SKM-1 (cell line): Measurements from ENCODE around the gene LMX1A.

Experiments
- DNase-seq: peaks from one replicate; lab custom pipeline; 2025; ENCODE audit not compliant: unreplicated experiment; lab: John Stamatoyannopoulos, UW

Gene LMX1A

DNA sequence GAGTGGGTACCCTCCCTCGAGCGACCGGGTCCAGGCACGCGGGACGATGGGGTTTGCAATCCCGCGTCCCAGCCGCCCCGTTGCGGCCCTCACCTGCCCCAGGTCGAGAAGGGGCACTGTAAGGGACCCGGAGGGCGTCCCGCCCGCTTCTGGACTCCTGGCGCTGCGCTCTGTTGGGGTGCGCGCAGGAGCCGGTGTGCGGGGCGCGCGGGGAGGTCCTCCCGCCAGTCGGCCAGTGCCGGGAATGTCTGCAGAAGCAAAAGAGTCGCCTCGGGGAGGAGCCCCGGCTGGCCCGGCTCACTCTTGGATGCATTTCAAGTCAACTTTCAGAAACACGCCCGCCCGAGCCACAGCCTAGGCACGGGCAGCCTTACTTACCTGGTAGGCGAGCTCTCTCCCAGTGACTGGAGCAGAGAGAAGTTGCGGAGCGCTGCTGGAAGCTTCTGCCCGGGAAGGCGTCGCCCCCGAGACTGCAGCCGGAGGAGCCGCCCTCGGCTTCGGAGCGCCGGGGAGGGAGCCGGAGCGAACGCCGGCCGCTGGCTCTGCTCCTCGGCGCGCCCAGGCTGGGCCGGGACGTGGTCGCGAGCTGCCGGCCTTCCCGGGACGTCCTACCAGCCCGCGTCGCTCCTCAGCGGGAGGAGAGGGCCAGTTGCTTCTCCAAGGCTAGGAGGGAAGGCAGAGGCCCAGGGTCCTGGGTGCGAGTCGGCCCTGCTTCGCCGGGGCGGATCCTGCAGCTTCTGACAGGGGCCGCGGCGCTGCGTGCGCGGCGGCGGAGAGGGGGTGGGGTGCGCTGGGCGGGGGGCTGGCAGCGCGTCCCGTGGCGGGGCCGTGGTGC is at the start of gene LMX1A:
Gene LMX1A (minus strand): TSS at position 739 of the 835 bp plus-strand sequence. CDS start 1,156 bp downstream, outside the sequence.
- DNase-seq = no peak

DNA sequence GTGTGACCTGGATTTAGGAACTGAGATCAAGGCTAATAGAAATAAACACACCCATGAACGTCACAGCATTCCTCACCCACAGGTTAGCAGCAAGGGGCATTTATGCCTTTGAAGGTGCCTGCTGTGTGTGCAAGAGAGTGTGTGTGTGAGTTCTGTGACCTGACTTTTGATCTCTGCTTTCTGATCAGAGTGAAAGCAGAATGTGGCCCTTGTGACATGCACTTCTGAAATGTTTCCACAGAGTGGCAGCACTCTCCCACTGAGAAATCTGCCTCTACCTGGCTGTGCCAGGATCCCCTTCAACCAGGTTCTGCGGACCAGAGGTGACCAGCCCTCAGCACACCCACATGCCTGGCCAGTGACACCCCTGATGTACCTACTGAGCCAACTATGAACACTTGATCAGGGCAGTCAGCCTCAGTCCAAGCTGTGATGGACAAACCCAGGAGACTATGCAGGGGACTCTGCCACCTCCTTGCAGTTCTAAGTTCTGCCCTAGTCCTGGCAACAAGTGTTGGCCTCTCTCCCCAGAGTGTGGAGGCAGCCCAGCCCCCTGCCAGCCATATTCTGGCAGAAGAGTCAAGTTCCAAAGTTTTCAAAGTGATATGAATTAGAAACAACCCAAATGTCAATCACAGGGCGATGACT is 47.4 kb upstream of the LMX1A start:
- DNase-seq = no peak

DNA sequence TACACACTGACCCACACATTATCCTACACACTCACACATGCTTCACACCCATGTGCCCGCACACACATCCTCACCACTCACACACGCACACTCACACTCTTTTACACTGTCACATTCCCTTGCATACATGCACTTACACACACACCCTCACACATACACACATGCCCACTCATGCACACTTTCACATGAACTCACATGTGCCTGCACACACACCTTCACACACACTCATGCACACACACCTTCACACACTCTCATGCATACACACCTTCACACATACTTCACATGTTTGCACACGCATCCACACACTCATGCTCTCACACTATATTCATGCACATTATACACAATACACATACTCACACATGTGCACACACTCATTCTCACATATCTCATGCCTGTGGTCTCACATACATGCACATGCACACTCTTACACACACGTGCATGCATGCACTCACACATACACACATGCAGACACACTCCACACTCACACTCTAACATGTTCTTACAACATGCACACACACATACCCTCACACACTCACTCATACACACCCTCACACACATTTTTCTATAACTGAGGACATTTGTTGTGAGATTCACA is 46.1 kb upstream of the LMX1A start:
- no peak for DNase-seq

DNA sequence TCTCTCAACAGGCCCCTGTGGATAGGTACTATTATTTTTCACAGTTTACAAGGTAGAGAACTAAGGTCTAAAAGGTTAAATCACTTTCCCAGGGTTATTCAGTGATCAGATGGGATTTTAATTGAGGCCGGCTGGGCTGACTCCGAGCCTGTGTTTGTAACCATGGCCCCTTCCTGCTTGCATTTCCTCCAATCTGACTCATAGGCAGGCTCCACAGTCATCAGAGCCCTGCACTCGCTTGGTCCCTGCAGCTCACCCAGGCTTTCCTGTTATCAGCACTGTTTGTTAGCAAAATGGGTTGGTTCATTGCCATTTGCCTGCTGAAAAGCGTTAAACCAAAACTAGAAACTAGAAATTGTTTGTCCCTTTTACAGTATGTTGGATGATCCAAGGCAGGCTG is 41.4 kb upstream of the LMX1A start:
- DNase-seq = no peak

DNA sequence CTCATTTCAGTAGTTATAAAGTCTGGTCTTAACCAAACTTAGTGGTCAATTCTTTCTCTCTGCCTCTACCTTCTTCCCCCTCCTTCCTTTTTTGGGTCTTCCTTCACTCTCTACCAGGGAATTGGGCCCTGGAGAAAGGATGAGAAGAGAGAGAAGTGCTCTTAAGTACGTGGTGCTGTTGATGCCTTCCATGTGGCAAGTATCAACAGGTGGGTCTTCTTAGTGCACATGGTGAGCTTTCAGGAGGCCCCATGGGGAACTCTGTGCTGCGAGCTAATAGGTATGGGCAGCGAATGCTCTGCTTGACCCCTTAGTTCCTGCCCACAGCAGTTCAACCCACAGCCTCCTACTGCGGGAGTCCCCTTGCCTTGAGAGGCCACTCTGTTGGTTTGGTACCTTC is 39.4 kb upstream of the LMX1A start:
- no peak for DNase-seq

DNA sequence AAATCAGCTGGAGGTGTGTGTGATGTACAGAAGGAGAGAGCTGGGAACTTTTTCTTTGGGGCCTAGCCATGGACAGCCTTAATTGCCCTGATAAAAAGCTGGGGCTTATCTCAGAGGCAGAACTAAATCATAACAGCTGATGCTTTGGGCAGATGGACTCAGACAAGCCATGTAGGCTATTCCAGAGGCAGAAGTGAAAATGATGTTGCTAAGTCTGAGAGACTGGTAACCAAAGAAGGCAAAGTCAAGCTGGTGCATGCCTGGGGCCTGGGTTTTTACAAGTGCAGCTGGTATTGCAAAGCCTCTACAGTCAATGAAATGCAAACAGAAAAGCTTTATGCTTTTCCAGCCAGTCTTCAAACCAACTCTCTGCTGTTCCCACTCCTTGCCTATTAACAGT is 39.0 kb upstream of the LMX1A start:
- DNase-seq = no peak

DNA sequence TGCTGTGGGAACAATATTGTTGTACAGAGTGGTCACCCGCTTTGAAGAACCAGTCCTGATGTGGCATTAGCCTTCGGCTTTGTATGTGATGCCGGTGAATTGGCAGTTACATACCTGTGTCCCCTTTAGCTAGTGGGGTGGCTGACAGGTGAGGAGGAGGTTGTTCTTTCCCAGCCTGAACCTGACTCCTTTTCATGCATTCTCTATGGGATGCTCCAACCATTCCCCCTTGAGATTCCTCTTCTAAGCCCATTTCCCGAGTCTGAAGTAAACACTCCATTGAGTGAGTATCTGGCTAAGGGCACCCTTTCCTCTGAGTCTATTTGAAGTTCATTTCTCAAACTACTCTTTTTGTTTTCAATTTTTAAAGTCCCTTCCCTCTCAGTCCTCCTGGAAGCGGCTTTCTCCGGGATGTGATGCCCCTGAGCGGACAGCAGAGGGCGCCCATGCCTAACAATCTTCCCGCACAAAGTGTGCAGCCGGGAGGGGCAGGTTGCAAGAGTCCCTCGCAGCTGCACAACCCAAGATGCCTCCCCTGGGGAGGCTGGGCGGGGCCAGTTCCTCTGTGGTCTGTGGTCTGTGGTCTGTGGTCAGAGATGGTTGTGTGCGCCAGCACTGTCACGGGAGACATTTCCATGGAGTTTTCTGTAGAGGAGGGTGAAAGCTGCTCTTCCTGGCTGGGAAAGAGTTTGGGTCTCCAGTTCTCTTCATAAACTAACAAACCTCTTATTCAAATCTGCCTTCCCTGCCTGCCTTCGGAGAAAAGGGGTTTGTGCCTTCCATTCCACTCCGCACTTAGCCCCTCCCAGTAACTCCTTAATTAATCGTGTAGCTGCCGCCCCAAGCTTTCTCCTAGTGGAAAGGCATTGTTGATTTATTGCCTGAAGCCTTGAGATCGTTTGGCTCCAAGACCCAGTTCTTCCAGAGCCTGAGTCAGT is 36.4 kb upstream of the LMX1A start:
- DNase-seq = peak; percentile 82

DNA sequence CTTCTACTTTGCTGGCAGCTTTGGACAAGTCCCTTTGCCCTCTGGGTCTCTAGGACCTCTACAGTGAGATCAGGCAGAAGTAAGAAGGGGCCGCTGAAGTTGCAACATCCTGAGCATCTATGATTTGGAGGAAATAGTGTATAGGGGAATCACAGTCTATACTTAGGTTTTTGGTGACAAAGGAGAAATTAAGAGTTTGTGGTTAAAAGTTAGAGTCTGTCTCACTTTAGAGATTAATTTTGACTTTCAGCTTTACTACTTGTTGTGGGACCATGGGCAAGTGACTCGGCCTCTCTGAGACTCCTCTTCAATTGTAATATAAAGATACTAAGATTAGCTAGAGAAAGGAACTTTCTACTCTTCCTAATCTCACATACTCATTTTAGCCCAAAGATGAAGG is 33.1 kb upstream of the LMX1A start:
- no peak for DNase-seq

DNA sequence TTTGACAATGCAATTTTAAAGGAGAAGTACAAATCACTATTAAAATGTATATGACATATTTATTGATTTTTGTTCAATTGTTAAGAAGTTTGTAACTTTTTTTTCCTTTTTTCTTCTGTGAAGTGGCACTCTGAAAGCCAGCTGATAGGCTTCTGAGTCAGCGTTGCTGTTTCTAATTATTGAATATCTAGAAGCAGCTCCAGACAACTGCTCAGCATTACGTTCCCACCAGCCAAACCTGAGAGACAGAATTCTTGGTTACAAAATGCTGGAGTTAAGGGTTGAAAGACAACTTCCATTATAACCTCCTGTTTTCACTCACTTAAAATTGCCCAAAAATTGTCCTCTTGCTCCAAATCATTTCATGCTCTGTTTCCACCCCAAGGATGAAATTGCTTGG is 31.4 kb upstream of the LMX1A start:
- no peak for DNase-seq

DNA sequence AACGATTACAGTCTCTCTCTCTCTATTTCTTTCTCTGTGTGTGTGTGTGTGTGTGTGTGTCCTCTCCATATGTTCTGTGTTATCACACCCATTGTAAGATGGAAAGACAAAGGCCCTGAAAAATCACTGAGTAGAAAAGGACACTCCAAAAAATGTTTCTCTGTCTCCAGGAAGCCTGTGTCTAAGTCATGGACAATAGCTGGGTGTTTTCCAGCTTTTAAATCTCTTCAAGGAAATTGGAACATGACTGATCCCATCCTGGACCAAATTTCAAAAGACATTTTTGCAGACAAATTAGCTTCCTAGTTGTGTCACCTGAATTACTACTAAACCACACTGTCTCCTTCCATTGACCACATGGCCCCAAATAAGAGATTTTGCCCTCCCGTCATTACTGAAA is 31.0 kb upstream of the LMX1A start:
- no peak for DNase-seq

DNA sequence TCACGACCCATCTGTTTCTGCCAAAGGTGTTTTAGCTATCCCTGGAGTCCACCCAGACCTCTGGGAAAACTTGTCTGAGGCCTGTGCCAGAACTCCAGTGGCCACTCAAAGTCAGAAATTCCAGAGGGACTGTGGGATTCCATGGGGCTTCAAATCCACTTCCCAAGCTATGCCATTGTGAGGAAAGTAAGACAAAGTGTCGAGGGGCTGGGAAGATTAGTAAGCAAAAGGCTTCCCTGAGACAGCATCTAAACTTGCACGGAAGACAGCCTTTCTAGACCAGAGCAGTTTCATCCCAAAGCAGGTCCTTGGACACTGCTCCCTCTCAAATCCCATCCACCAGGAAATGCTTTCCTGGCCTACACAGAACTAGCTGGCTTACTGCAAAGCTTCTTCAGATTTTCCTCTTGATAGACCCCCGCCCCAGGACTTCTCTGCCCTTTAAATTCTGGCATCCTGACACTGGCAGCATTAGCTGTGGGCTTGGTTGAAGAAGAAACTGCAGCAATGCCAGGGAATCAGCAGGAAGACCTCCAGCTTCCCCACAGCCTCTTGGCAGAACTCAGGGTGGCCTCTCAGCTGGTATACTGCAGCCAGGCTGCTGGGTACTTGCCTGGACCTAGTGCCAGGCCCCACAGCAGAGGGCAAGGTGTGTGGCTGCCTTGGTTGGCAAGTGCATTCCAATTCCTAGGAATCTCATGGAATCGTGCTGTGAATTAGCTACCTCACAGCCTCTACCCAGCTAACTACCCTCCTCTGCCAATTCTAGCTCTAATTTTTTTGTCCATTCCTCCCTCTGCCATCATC is 27.3 kb upstream of the LMX1A start:
- DNase-seq = no peak

DNA sequence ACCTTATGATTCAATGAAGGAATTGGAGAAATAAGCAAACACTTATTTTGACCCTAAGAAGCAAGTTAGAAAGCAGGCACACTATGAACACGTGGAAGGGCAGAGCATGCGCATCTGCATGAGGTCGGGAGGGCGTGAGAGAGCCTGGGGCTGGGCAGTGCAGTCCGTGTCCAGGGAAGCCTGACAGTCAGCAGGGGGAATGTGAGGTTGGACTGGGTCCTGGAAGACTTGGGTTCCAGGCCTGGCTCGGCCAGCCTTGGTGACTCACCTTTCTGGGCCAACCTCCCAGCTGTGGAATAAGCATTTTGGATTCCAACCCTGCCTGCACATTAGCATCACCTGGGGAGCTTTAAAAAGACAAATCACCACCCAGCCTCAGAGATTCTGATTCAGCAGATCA is 26.6 kb upstream of the LMX1A start:
- DNase-seq = no peak

DNA sequence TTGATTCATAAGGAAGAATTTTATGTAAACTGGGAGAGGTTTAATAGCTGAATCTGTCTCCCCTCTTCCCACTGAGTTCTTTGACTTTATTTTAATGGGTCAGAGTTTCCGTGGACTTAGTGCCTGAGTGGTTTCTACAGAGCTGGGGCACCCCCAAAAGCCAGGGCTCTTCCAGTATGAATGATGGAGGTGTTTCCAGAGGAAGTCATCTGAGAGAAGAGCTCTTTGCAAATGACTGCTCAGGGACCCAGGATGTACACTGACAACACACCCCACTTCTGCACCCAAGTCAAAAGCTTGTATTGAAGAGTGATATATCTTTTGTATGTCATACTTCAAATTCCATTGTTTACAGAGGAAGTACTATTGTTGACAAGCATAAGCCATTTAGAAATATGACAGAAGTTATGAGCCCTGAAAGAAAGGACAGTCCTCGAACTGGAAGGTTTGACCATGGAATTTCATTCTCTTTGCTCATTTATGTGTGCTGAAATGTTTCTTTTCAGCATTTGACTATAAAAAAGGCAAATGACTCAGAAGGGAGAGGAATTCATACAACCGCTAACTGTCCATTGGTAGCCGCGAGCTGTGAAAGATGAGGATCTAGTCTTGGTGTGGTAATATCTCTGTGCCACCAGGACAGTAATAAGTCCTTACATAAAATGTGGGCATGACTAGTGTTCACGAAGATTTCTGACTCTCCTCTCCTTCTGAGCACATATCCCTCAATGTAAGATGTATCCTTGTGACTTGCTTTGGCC is 25.4 kb upstream of the LMX1A start:
- no peak for DNase-seq

DNA sequence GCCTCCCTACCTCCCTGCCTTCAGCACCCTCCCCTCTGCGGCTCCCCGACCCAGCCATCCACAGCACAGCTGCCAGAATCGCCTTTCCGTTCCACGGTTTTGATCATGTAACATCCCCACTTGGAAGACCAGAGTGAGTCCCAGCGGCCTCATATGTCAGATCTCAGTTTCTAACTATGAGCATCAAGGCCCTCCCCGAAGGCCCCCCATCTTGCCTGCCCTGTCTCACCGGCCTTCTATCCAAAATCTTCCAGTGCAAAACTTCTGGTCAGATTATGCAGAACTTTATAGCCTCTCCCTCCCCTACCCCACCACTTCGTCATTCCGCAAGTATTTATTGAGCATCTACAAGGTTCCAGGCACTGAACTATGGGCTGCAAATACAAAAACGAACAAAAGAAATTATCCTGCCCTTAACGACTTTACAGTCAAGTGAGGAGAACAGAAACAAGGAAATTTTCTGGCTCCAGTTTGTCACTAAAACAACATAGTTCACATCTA is 20.3 kb upstream of the LMX1A start:
- DNase-seq = no peak

DNA sequence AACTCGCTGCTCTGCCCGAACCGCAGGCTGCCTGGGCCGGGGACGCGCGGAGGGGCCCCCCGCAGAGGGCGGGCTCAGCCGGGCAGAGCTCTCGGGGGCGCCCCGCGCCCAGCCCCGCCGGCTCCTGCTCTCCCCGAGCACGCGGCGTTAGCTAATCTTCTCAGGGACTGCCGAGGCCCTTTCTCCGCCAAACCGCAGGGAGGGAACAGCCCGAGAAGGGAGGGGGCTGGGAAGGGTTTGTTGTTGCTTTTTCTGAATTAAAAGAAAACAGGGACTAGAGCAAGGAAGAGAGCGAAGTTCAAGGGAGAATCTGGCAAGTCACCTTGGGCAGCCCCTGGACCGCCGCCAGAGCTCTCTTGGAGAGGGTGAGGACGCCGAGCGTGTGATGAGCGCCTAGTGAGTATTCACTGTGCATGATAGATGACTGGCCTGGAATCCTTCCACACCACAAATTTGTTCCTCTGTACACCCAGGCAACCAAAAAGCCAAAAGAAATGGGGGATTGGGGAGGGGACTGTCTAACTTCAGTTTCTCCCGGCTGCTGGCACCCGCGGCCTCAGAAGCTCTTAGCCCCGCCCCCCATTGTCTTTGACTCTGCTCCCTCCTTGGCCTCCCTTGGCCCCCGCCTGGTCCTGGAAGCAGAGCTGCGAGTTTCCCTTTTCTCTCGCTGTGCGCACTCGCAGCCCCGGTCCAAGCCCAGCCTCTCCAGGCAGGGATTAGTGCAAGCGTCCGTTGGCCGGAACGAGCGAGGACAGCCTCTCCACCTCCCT is 19.7 kb upstream of the LMX1A start:
- DNase-seq = no peak

DNA sequence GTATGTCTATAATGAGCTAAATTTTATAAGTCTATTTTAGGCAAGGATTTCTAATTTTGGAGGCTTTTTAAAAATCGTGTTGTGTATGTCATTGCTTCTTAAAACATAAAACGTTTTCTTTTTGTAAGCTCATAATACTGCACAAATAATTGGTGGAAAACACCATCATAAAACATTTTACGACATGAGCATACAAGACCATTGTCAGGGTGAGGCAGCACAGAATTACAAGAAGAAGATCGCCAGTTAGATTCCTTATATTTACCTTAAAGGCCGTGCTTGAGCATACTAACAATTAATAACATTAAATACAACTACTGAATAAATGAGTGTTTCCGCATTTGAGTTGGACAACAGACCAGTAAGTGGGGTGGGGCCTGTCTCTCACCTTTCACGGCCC is 19.1 kb upstream of the LMX1A start:
- DNase-seq = no peak

DNA sequence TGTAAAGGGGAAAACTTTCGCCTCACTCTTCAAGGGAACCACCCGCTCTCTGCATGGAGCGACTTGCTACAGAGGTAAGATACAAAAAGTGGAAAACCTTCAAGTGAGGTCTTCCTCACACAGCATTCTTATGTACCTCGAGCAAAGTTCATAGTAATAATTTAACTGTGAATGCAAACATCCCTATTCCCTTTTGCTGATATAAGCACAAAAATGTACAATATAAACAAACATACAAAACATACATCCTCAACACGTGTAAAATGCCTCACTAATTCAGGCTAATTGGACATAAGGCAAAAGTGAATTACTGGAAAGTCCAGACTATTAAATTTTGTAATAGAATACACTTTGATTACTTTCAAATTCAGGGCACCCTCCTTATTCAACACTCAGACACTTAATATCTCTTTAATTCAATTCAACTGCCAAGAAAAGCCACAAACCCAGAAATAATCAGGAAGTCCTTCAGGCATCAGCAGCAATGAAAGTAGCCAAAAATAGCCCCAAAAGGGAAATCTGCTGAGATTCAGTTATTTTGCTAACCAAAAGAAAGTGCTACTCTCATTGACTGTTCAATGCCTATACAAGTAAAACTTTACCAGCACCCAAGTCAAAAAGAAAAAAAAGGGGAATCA is 15.2 kb upstream of the LMX1A start:
- no peak for DNase-seq

DNA sequence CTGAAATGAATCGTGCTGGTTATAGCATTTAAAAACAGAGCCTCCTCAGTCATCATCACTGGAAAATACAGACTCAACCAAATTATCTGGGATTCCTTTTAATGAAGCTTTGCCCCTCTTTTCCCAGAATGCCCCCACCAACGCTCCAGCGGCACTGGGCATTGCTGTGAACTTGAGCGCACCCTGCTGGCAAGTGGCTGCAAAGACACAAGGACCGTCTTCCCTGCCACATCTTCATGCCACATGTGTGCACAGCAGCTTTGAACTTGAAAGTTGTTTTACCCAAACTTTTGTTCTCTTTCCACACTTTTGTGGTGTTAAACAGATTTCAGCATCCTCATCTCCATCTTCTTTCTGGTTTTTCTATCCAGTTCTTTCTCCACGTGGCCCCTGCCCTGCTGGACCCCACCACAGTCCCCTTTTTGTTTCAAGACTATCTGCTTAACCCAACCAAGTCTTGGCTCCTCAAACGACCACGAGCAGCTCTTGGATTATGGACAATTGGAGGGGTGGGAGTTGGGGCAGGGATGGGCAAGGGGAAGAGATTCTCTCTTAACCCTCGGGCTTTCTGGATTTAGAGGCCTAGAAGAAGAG is 12.8 kb upstream of the LMX1A start:
- DNase-seq = no peak
